AG10803 (cell line): ENCODE measurements around the gene PKIG.

Experiments used
- DNase-seq: peaks from one replicate; pipeline ENCODE4 v3.0.0; 2010; ENCODE audit warnings: low read depth
- H3K4me3 ChIP-seq: 2 replicates; pipeline ENCODE4 v1.5.1; 2011; ENCODE audit warnings: mild to moderate bottlenecking, low read length, control low read depth
- CTCF ChIP-seq: conservative IDR thresholded peaks from 2 replicates; pipeline ENCODE4 v1.5.1; 2011; ENCODE audit warnings: mild to moderate bottlenecking, low read length, control low read depth, inconsistent platforms

Gene PKIG

GRCh38 chr20:44579313-44580081, 2.9 kb upstream of the PKIG start:
- TF ChIP-seq CTCF: no peak
- no peak overlapping the region for H3K4me3 ChIP-seq
- DNase-seq: no peak

GRCh38 chr20:44580581-44581268, 1.7 kb upstream of the PKIG start:
- TF ChIP-seq CTCF: no peak
- DNase-seq: no peak
- no peak overlapping the region for H3K4me3 ChIP-seq

- no peak overlapping the region for H3K4me3 ChIP-seq
- TF ChIP-seq CTCF: no peak
- DNase-seq: no peak
Measured at GRCh38 chr20:44581515-44581914, 864 bp upstream of the PKIG start.

GRCh38 chr20:44583157-44583556, 778 bp downstream of the PKIG start:
- no peak for DNase-seq
- peak overlapping the region; percentile 65 for H3K4me3 ChIP-seq
- no peak for TF ChIP-seq CTCF

- peak overlapping the region; percentile 65 for H3K4me3 ChIP-seq
- TF ChIP-seq CTCF: no peak
- DNase-seq: no peak
Measured at GRCh38 chr20:44584162-44584561, 1.8 kb downstream of the PKIG start.

- no peak for TF ChIP-seq CTCF
- DNase-seq: no peak
- H3K4me3 ChIP-seq: no peak overlapping the region
Measured at GRCh38 chr20:44585057-44585963, 2.9 kb downstream of the PKIG start.
